GM21515 (cell line): ENCODE measurements around the gene ARL6IP4.
"Not testable (repeated sequence)": the region's sequence is repeated elsewhere in the genome, so short reads cannot be mapped to it uniquely, and the experiment has no call there.

Source experiments
- ATAC-seq: cut with Tn5 transposase; IDR thresholded peaks from one replicate; pipeline ENCODE4 v1.9.1; 2021; ENCODE audit not compliant: unreplicated experiment

Gene ARL6IP4

DNA sequence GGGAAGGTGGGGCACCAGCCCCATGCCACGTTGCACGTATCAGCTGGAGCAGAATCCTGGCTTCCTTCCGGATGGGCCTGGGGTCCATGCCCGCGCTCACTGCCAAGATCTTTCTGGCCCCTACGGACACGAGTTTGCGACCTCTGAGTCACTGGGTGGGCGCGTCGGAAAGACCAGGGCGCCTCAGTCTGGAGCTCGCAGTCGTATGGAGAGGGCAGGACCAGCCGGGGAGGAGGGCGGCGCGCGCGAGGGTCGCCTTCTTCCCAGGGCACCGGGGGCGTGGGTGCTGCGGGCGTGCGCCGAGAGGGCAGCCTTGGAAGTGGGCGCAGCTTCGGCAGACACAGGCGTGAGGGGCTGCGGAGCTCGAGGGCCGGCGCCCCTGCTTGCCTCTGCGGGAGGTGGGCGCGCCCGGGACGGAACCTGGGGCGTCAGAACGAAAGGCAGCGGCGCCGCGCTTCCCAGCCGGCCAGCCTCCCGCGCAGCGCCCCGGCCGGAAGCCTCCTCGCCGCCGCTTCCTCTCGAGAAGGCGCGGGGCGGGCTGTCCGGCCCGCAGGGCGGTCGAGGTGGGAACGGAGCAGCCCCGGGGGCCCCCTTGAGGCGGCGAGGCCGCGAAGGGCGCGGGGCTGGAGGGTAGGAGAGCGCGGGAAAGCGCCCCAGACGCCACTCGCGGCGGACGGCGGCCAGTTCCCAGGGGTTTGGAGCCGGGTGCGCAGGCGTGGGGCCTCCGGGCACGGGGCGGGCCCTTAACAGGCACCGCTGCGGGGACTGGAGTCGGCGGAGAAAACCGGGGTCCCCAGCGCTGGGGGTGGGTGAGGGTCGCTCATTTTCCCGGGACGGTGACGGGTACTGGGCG is at the start of gene ARL6IP4:
Gene ARL6IP4 (plus strand): TSS at position 499 of the 853 bp plus-strand sequence. CDS start 459 bp downstream, outside the sequence.
- peak; percentile 46 for ATAC-seq

DNA sequence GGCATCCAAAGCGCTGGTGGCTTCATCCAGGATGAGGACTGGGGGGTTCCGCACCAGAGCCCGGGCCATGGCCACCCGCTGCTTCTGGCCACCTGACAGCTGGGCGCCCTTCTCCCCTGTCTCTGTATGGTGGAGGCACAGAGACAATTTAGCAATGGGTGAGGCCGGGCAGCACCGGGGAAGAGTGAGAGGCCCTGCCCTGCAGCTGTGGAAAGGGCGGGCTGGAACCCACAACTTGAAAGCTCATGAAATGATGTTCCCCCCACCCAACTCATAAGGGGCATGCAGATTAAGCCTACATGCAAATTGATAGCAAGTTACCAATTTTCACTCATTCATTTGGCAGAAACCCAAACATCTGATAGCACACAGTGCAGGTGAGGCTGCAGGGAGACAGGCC is 48.3 kb upstream of the ARL6IP4 start:
- ATAC-seq = no peak

DNA sequence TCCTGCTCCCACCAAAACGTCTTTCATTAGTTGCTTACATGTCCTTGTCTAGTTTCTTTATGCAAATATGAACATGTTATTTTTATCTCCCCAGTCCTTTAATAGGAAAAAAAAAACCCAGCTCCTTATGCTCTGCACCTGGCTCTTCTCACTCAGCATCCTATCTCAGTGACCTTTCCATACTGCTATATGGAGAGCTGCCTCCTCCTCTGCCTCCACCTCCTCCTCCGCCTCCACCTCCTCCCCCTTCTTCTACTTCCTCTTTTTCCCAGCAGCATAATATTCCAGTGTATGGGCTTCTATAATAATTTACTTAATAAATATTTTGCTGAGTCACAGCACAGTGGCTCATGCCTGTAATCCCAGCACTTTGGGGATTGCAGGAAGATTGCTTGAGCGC is 45.8 kb upstream of the ARL6IP4 start:
- no peak for ATAC-seq

DNA sequence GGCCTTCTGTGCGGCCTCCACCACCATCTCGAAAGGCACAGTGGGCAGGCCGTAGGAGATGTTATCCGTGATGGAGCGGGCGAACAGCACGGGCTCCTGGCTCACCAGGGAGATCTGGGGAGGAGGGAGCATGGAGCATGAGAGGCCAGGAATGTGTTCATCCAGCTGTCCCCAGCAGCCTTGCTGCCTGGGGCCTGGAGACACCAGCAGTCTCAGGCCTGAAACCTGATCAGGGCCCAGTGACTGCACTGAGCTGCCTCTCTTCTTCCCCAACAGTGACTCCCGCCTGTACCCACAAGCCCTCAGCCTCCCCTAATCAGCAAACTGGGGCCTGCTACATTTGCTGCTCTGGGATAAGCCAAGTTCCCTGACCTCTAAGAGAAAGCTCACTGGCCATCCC is 45.2 kb upstream of the ARL6IP4 start:
- ATAC-seq = no peak

DNA sequence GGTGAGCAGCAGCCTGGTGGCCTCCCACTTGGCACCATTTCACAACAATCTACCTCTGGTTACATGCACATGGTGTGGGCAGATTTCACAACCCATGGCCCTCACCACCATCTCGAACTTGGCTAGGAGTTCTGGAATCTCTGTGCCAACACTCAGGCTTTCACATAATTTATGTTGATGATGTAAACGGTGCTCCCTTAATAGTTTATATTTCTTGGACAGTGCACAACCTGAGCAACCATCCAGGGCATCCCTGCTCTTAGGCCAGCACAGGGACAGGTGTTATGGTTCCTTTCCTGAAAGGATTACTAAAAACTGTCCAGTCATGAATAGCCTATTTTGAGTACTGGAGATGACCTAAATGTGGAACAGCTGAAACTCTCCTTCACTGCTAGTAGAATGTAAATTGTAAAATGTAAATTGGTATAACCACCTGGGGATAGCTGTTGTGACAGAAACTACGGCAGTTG is 42.8 kb upstream of the ARL6IP4 start:
- ATAC-seq = no peak

DNA sequence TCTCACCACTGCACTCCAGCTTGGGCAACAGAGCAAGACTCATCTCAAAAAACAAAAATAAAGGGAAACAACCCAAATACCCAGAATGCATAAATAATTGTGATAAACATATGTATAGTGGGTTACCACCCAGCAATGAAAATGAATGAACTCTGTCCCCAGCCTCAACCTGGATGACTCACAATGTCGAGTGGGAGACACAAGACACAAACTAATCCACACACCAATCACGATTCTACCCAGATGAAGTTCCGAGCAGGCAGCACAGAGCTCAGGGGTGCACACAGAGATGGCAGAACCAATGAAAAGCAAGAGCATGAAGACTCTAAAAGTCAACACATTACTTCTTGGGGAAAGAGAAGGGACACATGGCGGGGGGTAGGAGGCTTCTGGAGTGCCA is 41.4 kb upstream of the ARL6IP4 start:
- no peak for ATAC-seq

DNA sequence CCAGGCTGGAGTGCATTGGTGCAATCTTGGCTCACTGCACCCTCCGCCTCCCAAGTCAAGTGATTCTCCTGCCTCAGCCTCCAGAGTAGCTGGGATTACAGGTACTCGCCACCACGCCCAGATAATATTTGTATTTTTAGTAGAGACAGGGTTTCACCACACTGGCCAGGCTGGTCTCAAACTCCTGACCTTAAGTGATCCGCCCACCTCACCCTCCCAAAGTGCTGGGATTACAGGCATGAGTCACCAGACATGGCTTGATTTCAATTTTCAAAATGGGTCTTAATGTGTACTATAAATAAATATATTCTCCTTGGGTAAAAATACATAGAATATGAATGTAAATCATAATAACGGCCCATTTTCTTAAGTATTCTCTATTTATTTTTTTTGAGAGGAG is 39.1 kb upstream of the ARL6IP4 start:
- ATAC-seq = not testable (repeated sequence)

DNA sequence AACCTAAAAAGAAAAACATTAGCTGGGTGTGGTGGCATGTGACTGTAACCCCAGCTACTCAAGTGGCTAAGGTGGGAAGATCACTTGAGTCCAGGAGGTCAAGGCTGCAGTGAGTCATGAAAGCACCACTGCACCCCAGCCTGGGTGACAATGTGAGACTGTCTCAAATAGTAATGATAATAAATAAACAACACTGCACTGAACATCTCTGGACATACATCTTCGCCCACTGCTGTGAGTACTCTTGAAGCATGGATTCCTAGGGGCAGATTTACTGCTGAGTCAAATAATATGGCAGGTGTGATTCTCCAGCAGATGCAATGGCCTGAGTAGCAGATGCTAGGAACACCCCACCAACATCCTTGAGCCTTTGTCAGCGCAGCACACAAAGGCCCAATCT is 37.8 kb upstream of the ARL6IP4 start:
- no peak for ATAC-seq

DNA sequence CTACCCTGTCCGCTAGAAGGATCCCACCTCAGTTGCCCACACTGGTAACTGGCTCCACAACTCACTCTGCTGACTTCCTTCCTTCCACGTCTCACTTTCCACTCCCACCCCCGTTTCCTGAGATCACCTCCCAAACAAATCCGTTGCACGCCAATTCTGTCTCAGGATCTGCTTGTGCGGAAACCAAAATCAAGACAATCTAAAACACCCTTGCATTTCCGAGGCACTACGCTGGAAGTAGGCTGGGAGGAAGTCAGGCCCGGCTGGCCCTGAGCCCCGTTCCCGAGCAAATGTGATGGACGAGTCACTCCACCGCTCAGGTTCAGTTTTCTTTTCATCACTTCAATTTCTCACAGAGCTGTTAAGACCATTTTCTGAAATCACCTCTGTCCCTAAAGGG is 37.3 kb upstream of the ARL6IP4 start:
- ATAC-seq = no peak

DNA sequence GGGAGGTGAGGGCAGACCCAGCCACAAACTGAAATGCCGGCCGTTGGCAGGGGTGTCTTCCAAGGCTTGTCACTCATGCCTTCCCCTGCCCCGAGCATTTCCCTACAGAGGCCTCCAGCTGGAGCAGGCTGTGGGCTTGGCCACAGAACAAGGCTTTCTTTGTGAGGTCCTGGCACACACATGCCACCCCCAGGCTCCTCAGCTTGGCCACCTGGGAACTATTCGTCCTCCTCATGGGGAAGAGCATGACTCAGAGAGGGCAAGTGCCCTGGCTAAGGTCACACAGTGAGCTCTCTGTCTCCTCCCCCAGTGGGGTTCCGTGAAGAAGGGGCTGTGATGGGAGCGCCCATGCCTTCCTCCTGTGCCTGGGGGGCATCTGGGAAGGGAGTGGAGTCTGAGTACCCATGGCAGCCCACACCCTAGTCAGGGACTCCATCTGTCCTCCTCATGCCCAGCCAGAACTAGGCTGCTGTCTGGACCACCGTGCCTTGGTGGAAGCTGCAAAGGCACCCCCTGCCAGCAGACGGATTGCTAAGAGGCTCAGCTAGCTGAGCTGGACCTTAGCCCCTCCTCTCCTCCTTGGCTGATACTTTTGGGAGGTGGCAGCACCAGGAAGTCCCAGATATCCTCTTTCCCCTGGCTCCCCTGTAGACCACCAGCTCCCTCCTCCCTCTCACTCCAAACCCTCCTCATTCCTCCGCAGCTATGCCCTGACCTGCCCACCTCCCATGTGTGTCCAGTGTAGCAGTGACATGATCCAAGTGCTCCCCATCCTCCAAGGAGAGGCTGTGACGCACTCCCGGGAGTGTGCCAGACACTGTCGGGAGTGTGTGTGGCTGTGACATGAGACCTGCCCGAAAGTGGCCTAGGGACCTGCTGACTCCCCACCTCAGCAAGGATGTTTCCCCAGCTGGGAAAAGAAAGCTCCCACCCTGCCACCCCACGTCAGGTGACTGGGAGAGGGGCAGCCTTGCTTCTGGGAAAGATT is 35.6 kb upstream of the ARL6IP4 start:
- no peak for ATAC-seq

DNA sequence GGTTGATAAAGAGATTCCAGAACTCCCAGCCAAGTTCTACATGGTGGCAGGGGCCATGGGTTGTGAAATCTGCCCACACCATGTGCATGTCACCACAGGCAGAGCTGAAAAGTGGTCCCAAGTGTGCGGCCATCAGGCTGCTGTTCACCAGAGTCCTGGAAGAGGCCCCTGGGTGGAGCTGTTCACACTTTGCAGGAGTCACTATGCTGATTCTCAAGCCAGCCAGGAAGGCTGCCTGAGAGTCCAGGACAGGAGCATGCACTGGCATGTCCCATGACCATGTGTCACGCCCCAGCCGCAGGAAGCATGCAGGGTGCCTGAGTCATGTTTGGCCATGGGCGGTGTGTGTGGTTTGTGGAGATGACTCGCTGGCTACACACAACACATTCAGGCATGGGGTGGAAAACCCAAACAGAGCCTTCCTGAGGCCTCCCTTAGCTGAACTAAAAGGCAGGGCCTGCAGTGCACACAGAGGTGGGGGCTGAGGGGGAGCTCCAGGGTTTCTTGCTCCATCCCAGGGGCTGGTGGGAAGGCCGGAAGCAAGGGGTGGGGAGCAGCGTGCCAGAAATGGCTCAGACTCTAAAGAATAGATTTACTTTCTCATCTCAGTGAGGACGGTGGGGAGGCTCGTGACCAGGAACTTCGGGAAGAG is 33.7 kb upstream of the ARL6IP4 start:
- ATAC-seq = peak; percentile 52

DNA sequence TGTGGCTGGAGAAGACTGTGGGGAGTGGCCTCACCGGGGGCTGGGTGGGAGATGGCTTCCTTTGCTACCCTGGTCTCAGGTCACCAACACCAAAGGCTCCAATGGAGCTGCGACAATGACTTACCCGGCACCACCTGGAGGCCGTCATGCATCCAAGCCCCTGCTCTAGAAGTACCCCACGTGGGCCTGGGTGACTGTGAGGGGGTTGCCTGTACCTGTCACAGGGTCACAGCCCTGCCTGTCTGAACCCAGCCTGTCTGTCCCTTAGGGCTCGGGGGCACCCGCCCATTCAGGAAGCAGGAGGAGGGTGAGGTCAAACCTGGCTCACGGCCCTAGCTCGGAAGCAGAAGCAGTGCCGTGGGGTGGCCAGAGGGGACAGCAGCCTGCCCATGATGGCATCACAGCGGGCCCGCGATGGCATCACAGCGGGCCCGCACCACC is 33.1 kb upstream of the ARL6IP4 start:
- no peak for ATAC-seq

DNA sequence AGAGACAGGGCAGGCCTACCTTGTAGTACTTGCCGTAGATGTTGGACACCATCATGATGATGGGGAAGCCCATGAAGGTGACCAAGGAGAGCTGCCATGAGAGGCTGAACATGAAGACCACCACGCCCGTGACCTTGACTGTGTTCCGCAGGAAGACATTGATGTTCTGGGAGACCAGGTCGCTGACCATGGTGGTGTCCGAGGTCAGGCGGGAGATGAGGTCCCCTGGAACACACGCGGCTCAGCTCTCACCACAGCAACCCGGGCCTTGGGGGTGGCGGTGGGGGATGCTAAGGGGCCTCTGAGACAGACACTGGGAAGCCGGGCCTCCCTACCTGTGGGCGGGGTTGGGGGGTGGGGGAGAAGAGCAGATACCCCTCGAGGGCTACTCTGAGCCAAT is 31.9 kb upstream of the ARL6IP4 start:
- no peak for ATAC-seq

DNA sequence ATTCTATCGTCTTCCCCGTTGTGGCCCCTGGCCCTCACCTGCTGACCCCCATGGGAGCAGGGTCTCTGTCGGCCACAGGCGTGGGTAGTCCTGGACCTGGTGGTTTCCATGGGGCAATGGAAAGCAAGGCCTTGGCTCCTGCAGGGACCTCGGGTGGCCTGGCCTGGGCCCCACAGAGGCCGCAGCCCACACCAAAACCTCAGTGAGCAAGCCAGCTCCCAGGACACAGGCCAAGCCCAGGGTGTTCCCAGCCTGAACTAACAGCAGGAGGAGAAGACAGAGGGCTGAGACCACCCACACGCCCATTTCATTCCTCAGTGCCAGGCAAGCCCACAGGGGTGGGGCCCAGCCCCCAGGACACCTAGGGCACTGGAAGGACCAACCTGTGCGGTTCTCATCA is 31.1 kb upstream of the ARL6IP4 start:
- ATAC-seq = no peak

DNA sequence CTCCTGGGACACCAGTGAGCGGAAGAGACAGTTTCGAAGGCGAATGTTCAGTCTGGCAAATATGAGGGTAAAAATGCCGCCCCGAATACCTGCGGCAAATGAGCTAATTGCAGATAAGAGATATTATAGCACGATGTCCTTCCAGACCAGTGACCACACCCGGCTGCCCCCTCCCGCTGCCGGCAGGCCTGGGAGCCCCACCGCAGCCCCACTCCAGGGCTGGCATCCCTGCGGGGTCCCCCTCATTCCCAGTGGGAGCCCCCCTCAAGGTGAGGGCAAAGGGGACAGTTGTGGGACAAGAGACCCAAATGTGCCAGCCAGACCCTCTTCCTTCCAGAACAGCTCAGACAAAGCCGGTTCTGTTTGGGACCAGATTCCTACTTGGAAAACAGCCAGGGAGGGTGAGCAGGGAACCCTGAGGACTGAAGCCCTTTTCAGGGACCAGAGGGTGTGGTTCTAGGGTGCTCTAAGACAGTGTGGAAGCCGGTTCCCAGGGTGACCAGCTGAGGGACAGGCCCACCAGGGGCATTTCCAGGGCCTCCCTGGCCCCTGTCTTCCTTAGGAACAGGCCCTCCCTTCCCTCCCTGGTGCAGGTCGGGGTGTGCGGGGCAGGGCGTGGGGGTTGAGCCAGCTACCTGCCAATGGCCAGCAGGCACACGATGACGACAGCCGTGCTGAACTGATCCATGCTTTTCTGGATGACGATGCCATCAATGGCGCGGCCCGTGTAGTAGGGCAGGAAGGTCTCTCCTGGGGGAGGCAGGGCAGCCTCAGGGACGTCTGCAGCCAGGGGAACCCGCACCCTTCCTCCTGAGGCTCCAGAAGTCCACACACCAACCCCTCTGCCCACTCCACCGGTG is 30.4 kb upstream of the ARL6IP4 start:
- no peak for ATAC-seq

DNA sequence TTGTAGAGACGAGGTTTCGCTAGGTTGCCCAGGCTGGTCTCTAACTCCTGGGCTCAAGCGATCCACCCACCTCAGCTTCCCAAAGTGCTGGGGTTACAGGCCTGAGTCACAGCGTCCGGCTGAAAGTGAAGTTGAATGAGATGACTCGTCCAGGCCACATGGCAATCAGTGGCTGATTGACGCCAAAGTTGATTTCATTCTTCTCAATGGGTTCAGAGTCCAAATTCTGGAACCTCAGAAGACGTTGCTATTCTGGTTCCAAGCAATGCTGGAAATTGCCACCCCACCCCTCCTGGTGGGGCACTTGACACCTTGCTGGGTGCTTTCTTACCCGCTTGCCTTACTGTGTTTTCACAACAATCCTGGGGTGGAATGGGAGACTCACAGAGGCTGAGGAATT is 29.1 kb upstream of the ARL6IP4 start:
- no peak for ATAC-seq

DNA sequence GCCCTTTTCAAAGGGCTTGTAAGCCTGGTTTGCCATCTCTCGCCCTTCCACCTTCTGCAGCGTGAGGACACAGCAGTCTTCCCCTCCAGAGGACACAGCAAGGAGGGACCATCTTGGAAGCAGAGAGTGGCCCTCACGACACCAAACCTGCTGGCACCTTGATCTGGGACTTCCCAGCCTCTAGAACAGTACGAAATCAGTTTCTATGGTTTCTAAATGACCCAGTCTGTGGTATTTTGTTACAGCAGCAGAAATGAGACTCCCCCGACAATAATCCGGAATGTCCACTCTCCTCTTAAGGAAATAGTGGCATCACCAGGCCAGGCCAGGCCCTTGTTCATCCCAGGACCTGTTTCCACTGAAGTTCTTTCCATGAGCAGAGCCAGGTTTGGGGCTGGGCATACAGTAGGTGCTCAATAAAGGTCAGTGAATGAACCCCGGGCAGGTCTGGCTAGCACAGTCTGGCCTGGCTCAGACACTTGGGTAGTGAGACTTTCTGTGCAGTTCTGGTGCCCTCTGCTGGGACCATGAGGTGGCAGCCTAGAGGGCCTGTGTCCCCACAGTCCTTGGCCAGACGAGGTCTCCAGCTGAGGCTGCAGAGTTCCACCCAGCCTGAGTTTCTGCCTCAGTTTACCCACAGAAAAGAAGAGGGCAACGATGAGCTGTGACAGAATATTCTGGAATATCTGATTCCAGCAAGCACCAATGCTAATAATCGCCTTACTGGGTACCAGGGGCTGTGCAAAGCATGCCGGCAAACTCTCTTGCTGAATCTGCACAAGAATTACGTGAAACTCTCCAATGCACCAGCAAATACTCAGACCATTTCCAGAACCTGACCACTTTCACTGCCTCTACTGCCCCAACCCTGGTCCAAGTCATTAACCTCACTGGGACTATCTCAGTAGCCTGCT is 28.2 kb upstream of the ARL6IP4 start:
- peak; percentile 63 for ATAC-seq

DNA sequence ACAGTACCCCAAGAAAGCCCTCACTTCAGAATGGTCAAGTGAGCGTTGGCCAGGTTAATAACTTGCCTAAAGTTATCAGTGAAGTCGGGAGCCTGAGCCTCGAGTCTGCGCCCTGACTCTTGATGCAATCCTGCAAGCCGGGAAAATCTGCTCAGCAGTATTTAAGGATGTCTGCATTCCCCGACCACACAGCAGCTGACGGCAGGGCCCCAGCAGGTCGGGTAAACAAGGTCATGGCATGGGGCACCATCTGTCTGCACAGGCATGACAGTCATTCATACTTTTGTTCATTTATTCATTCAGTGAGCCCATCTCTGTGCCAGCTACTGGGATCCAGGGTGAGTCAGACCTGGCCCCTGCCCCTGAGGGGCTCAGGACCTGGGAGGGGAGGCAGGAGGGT is 25.3 kb upstream of the ARL6IP4 start:
- ATAC-seq = no peak

DNA sequence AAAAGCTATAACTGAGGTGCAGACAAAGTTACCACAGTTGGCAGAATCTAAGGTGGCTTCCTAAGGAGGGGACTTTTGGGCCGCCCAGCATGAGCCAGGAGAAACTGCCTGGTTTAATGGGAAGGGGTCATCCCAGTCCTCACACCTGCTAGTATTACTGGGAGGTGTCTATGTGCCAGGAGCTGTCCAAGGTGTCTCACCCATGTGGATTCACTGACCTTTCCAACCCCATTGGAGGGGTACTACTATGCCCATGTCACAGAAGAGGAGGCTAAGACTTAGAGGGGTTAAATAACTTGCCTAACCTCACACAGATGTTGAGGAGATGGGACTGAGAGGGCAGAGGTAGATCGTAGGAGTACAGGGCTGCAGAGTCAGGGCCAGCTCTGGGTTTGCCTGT is 24.4 kb upstream of the ARL6IP4 start:
- ATAC-seq = no peak
